ENCODE measurements around the gene TMEM170B. TPM values are rescaled to one million over a fixed set of nuclear protein-coding genes. Genes with fewer than 3 reads are reported as not detected.

The TMEM170B gene
- total RNA-seq, result 6.3 TPM

DNA sequence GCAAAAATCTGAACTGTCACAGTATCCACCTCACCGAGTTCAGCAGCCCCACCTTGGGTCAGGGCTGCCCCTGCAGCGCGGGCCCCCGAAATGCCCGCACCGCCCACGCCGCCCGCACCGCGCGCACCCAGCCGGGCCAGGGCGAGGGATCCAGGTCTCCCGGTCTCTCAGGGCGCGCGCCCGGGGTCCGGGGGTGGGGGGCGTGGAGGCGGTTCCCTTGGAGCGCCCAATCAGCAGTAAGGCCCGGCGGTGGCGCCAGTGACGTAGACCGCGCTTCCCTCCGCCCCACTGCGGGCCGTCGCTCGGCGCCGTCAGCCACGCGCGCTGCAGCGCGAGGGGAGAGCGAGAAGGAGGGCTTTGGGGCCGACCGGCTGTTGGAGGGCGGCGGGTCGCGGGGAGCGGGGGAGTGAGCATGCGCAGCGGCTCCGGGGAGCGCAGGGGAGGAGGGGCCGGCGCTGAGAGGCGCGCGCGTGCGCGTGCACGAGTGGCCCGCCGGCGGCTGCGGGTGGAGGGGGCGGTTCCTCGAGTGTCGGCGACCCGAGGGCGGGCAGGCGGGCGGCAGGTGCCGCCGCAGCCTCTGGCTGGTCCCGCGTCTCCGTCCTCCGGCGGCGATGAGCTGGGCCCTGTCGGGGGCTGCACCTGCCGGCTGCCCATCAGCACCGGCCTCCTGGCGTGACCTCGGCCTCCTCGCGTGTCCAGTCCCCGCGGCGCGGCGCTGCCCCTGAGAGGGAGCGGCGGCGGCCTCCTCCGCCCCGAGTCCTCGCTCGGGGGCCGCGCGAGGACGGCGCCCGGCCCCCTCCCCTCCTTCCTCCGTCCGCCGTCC lies at the start of gene TMEM170B:
Gene TMEM170B (plus strand): TSS at position 521 of the 823 bp plus-strand sequence. CDS start 529 bp downstream, outside the sequence.
- H3K27ac ChIP-seq (ENCODE audit: low read depth, low read length), result peak within 1 kb of the TSS; percentile 63
- H3K9ac ChIP-seq (ENCODE audit: low read depth in 1 of 3, low read length in 3 of 3), result peak within 1 kb of the TSS; percentile 77 to 86 (median 81)
- no peaks in the 10 kb centered on the region for H3K9me3 ChIP-seq (ENCODE audit: control insufficient read depth in 3 of 3, low read length in 3 of 3)
- H3K27me3 ChIP-seq (ENCODE audit: control insufficient read depth in 3 of 3, insufficient read depth in 3 of 3, low read length in 3 of 3), result no peaks in the 10 kb centered on the region
- no peaks in the 10 kb centered on the region for H3K36me3 ChIP-seq (ENCODE audit: control insufficient read depth in 3 of 3, insufficient read depth in 3 of 3, low read length in 3 of 3)
- peak within 1 kb of the TSS; percentile 75 to 87 (median 78) for H3K4me3 ChIP-seq (ENCODE audit: low read length in 3 of 3)
- H3K4me1 ChIP-seq (ENCODE audit: control insufficient read depth in 3 of 3, insufficient read depth in 3 of 3, low read length in 3 of 3), result peaks cover 0 to 10% (median 8%) of the 10 kb centered on the region in 3 donors

DNA sequence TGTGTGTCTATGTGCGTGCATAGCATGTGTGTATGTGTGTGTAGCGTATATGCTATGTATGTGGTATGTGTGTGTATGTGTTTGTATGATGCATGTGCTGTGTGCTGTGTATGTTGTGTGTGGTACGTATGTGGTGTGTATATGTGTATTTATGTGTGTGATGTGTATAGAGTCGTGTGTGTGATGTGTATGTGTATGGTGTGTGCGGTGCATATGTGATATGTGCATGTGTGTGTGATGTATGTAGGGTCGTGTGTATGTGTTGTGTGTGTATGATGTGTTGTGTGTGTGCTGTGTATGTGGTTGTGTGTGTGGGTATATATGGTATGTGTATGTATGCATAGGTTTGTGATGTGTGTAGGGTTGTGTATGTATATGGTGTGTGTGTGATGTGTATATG lies 46.6 kb upstream of the TMEM170B start:
- H3K9me3 ChIP-seq (ENCODE audit: control insufficient read depth in 3 of 3, low read length in 3 of 3), result no peaks in the 10 kb centered on the region
- H3K4me1 ChIP-seq (ENCODE audit: control insufficient read depth in 3 of 3, insufficient read depth in 3 of 3, low read length in 3 of 3), result peaks cover 0 to 3% (median 0%) of the 10 kb centered on the region in 3 donors
- no peaks in the 10 kb centered on the region for H3K27me3 ChIP-seq (ENCODE audit: control insufficient read depth in 3 of 3, insufficient read depth in 3 of 3, low read length in 3 of 3)
- H3K4me3 ChIP-seq (ENCODE audit: low read length in 3 of 3), result no peak overlapping the region
- H3K27ac ChIP-seq (ENCODE audit: low read depth, low read length), result no peak overlapping the region
- no peaks in the 10 kb centered on the region for H3K36me3 ChIP-seq (ENCODE audit: control insufficient read depth in 3 of 3, insufficient read depth in 3 of 3, low read length in 3 of 3)
- no peak overlapping the region for H3K9ac ChIP-seq (ENCODE audit: low read depth in 1 of 3, low read length in 3 of 3)

GRCh38 chr6:11491596-11492463 lies 45.7 kb upstream of the TMEM170B start:
- Histone ChIP-seq H3K9me3 (ENCODE audit: control insufficient read depth in 3 of 3, low read length in 3 of 3) (no peaks in the 10 kb centered on the region), H3K4me1 (ENCODE audit: control insufficient read depth in 3 of 3, insufficient read depth in 3 of 3, low read length in 3 of 3) (peaks cover 0 to 3% (median 0%) of the 10 kb centered on the region in 3 donors), H3K9ac (ENCODE audit: low read depth in 1 of 3, low read length in 3 of 3) (no peak overlapping the region), H3K4me3 (ENCODE audit: low read length in 3 of 3) (no peak overlapping the region), H3K27ac (ENCODE audit: low read depth, low read length) (no peak overlapping the region), H3K36me3 (ENCODE audit: control insufficient read depth in 3 of 3, insufficient read depth in 3 of 3, low read length in 3 of 3) (no peaks in the 10 kb centered on the region), H3K27me3 (ENCODE audit: control insufficient read depth in 3 of 3, insufficient read depth in 3 of 3, low read length in 3 of 3) (no peaks in the 10 kb centered on the region)

DNA sequence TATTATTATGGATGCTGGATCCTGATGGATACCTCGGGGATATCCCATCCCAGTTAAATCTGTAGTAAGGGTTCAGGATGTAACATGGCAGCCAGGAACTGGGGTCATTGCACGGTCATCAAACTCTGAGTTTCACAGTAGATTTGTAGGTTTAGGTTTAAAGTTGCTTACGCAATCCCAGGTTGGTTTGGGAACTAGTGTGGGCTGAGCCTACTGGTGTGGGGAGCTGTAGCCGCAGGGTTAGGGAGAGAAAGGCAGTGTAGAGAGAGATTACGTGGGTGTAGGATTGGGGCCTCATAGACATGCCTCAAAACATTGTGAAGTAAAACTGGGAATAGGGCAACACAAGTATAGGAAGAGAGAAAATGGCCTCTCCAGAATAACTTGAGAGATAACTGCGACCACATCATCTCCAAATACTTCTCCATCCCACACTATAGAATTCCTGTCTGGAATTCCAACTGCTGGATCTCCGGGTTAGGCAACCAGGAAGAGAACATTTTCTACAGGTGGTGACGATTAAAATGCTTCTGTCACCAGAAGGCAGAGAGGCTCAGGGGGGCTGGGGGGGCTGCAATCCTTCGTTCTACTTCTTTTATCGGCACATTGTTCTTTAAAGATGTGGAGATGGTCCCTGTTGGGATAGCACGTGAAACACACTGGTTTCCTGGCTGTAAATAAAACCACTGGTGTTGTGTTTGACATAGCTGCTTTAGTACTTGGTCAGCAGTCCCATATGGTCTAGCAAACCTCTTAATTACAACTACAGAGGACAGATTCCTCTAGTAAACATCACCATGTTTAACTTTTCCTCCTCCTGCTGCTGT lies 44.9 kb upstream of the TMEM170B start:
- Histone ChIP-seq H3K4me1 (ENCODE audit: control insufficient read depth in 3 of 3, insufficient read depth in 3 of 3, low read length in 3 of 3) (peaks cover 0 to 3% (median 0%) of the 10 kb centered on the region in 3 donors), H3K36me3 (ENCODE audit: control insufficient read depth in 3 of 3, insufficient read depth in 3 of 3, low read length in 3 of 3) (no peaks in the 10 kb centered on the region), H3K9ac (ENCODE audit: low read depth in 1 of 3, low read length in 3 of 3) (no peak overlapping the region), H3K27me3 (ENCODE audit: control insufficient read depth in 3 of 3, insufficient read depth in 3 of 3, low read length in 3 of 3) (no peaks in the 10 kb centered on the region), H3K4me3 (ENCODE audit: low read length in 3 of 3) (no peak overlapping the region), H3K9me3 (ENCODE audit: control insufficient read depth in 3 of 3, low read length in 3 of 3) (no peaks in the 10 kb centered on the region), H3K27ac (ENCODE audit: low read depth, low read length) (no peak overlapping the region)

- Histone ChIP-seq H3K27me3 (ENCODE audit: control insufficient read depth in 3 of 3, insufficient read depth in 3 of 3, low read length in 3 of 3) (no peaks in the 10 kb centered on the region), H3K9ac (ENCODE audit: low read depth in 1 of 3, low read length in 3 of 3) (no peak overlapping the region), H3K9me3 (ENCODE audit: control insufficient read depth in 3 of 3, low read length in 3 of 3) (no peaks in the 10 kb centered on the region), H3K4me1 (ENCODE audit: control insufficient read depth in 3 of 3, insufficient read depth in 3 of 3, low read length in 3 of 3) (peaks cover 0 to 3% (median 0%) of the 10 kb centered on the region in 3 donors), H3K36me3 (ENCODE audit: control insufficient read depth in 3 of 3, insufficient read depth in 3 of 3, low read length in 3 of 3) (no peaks in the 10 kb centered on the region), H3K27ac (ENCODE audit: low read depth, low read length) (no peak overlapping the region), H3K4me3 (ENCODE audit: low read length in 3 of 3) (no peak overlapping the region)
These were observed 43.6 kb upstream of the TMEM170B start for GRCh38 chr6:11493974-11494373.

DNA sequence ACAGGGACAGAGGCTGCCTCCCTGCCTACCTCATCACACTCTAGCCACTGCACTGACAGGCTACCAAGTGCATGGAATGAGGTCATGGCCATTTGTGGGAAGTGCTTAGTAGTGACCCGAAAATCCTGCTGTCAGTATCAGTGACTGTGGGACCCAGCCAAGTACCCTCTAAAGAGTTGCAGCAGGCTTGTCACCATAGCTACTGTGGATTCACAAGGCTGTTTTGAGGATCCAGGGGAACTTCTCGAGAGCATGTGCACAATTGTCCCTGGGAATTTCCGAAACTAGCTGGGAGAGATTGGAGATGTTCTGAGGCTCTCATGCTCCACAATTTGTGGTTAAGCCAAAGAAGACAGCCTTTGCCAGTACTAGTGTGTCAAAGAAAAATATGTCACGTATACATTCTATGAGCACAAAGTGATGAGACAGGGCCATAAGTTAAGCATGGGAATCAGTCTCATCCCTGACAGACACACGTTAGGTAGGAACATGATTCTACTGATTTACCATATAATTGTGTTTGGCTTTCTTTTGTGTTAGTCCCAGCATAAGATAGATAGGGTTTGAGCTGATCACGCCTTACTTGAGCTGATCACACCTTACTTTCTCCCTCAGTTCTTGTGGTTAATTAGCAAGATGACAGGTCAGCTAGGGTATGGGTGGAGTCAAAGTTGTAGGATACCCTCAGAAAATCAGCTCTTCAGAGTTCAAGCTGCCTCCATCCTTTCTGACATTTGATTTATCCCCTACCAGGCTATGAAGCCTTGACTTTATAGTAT lies 42.6 kb upstream of the TMEM170B start:
- Histone ChIP-seq H3K9ac (ENCODE audit: low read depth in 1 of 3, low read length in 3 of 3) (no peak overlapping the region), H3K4me3 (ENCODE audit: low read length in 3 of 3) (no peak overlapping the region), H3K9me3 (ENCODE audit: control insufficient read depth in 3 of 3, low read length in 3 of 3) (no peaks in the 10 kb centered on the region), H3K36me3 (ENCODE audit: control insufficient read depth in 3 of 3, insufficient read depth in 3 of 3, low read length in 3 of 3) (no peaks in the 10 kb centered on the region), H3K27ac (ENCODE audit: low read depth, low read length) (no peak overlapping the region), H3K27me3 (ENCODE audit: control insufficient read depth in 3 of 3, insufficient read depth in 3 of 3, low read length in 3 of 3) (no peaks in the 10 kb centered on the region), H3K4me1 (ENCODE audit: control insufficient read depth in 3 of 3, insufficient read depth in 3 of 3, low read length in 3 of 3) (peaks cover 0 to 3% (median 0%) of the 10 kb centered on the region in 3 donors)

GRCh38 chr6:11495565-11496145 lies 41.9 kb upstream of the TMEM170B start:
- H3K27ac ChIP-seq (ENCODE audit: low read depth, low read length), result no peak overlapping the region

GRCh38 chr6:11496152-11497060 lies 41.1 kb upstream of the TMEM170B start:
- H3K4me1 ChIP-seq (ENCODE audit: control insufficient read depth in 3 of 3, insufficient read depth in 3 of 3, low read length in 3 of 3), result peaks cover 0 to 3% (median 0%) of the 10 kb centered on the region in 3 donors
- no peaks in the 10 kb centered on the region for H3K36me3 ChIP-seq (ENCODE audit: control insufficient read depth in 3 of 3, insufficient read depth in 3 of 3, low read length in 3 of 3)
- no peak overlapping the region for H3K9ac ChIP-seq (ENCODE audit: low read depth in 1 of 3, low read length in 3 of 3)
- no peak overlapping the region for H3K4me3 ChIP-seq (ENCODE audit: low read length in 3 of 3)
- no peaks in the 10 kb centered on the region for H3K9me3 ChIP-seq (ENCODE audit: control insufficient read depth in 3 of 3, low read length in 3 of 3)
- no peak overlapping the region for H3K27ac ChIP-seq (ENCODE audit: low read depth, low read length)
- H3K27me3 ChIP-seq (ENCODE audit: control insufficient read depth in 3 of 3, insufficient read depth in 3 of 3, low read length in 3 of 3), result no peaks in the 10 kb centered on the region

More at GRCh38 chr6:11495565-11496145, 41.9 kb upstream of the TMEM170B start:
- Histone ChIP-seq H3K36me3 (ENCODE audit: control insufficient read depth in 3 of 3, insufficient read depth in 3 of 3, low read length in 3 of 3) (no peaks in the 10 kb centered on the region), H3K9me3 (ENCODE audit: control insufficient read depth in 3 of 3, low read length in 3 of 3) (no peaks in the 10 kb centered on the region), H3K9ac (ENCODE audit: low read depth in 1 of 3, low read length in 3 of 3) (peak overlapping the region in 1 of 3 donors; percentile 7), H3K27me3 (ENCODE audit: control insufficient read depth in 3 of 3, insufficient read depth in 3 of 3, low read length in 3 of 3) (no peaks in the 10 kb centered on the region), H3K4me3 (ENCODE audit: low read length in 3 of 3) (no peak overlapping the region), H3K4me1 (ENCODE audit: control insufficient read depth in 3 of 3, insufficient read depth in 3 of 3, low read length in 3 of 3) (peaks cover 0 to 3% (median 0%) of the 10 kb centered on the region in 3 donors)
